BE2C (cell line): ENCODE data around the gene TXNRD2.

ENCODE experiments used
- DNase-seq: peaks from one replicate; pipeline ENCODE4 v3.0.0-alpha.2; 2020
- H3K27me3 ChIP-seq: fragments of 250-450 bp; sonication (Bioruptor Pico); 2 replicates; pipeline ENCODE4 v1.5.1; 2020; ENCODE audit warnings: mild to moderate bottlenecking
- H3K36me3 ChIP-seq: fragments of 250-450 bp; sonication (Bioruptor Pico); 2 replicates; pipeline ENCODE4 v1.5.1; 2020; ENCODE audit warnings: mild to moderate bottlenecking
- H3K4me1 ChIP-seq: fragments of 250-450 bp; sonication (Bioruptor Pico); 2 replicates; pipeline ENCODE4 v1.5.1; 2020
- H3K4me3 ChIP-seq: 2 replicates; pipeline ENCODE4 v1.5.1; 2011; ENCODE audit warnings: low read depth, low read length
- H3K9me3 ChIP-seq: fragments of 250-450 bp; sonication (Bioruptor Pico); 2 replicates; pipeline ENCODE4 v1.5.1; 2020
- TF ChIP-seq, protein P1 (sequence below): IDR thresholded peaks from 2 replicates; pipeline ENCODE4 v1.5.1; 2012; ENCODE audit warnings: mild to moderate bottlenecking, low read depth, low read length

TXNRD2 gene

GRCh38 chr22:19877626-19878339, 63.8 kb downstream of the TXNRD2 start:
- DNase-seq, result no peak
- H3K4me1 ChIP-seq, result peaks cover 9% of the 10 kb centered on the region; the same call in 1 of the 2 replicates

GRCh38 chr22:19876941-19877625, 64.5 kb downstream of the TXNRD2 start:
- Histone ChIP-seq H3K9me3 (no peaks in the 10 kb centered on the region), H3K27me3 (no peaks in the 10 kb centered on the region), H3K36me3 (no peaks in the 10 kb centered on the region), H3K4me3 (no peak overlapping the region), H3K4me1 (peaks cover 9% of the 10 kb centered on the region; the same call in 1 of the 2 replicates)
- no peak for DNase-seq
- TF ChIP-seq, protein P1, sequence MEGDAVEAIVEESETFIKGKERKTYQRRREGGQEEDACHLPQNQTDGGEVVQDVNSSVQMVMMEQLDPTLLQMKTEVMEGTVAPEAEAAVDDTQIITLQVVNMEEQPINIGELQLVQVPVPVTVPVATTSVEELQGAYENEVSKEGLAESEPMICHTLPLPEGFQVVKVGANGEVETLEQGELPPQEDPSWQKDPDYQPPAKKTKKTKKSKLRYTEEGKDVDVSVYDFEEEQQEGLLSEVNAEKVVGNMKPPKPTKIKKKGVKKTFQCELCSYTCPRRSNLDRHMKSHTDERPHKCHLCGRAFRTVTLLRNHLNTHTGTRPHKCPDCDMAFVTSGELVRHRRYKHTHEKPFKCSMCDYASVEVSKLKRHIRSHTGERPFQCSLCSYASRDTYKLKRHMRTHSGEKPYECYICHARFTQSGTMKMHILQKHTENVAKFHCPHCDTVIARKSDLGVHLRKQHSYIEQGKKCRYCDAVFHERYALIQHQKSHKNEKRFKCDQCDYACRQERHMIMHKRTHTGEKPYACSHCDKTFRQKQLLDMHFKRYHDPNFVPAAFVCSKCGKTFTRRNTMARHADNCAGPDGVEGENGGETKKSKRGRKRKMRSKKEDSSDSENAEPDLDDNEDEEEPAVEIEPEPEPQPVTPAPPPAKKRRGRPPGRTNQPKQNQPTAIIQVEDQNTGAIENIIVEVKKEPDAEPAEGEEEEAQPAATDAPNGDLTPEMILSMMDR, result no peak

More at GRCh38 chr22:19877626-19878339, 63.8 kb downstream of the TXNRD2 start:
- H3K4me3 ChIP-seq, result no peak overlapping the region
- no peaks in the 10 kb centered on the region for H3K9me3 ChIP-seq
- TF ChIP-seq, protein P1, result no peak
- no peaks in the 10 kb centered on the region for H3K36me3 ChIP-seq
- no peaks in the 10 kb centered on the region for H3K27me3 ChIP-seq

- peaks cover 4% of the 10 kb centered on the region; the same call in 1 of the 2 replicates for H3K4me1 ChIP-seq
- TF ChIP-seq, protein P1, result 0 out of 2 replicates have a peak, but pooled peaks have one; percentile 17
- H3K4me3 ChIP-seq, result no peak overlapping the region
- no peaks in the 10 kb centered on the region for H3K9me3 ChIP-seq
- no peaks in the 10 kb centered on the region for H3K36me3 ChIP-seq
- H3K27me3 ChIP-seq, result no peaks in the 10 kb centered on the region
- DNase-seq, result peak; percentile 42
Observed at GRCh38 chr22:19876314-19876940, 65.2 kb downstream of the TXNRD2 start.

GRCh38 chr22:19875531-19876313, 65.9 kb downstream of the TXNRD2 start:
- TF ChIP-seq, protein P1, result no peak
- H3K4me3 ChIP-seq, result no peak overlapping the region
- peaks cover 3% of the 10 kb centered on the region for H3K4me1 ChIP-seq
- H3K9me3 ChIP-seq, result no peaks in the 10 kb centered on the region
- H3K27me3 ChIP-seq, result no peaks in the 10 kb centered on the region
- DNase-seq, result no peak
- H3K36me3 ChIP-seq, result no peaks in the 10 kb centered on the region

GRCh38 chr22:19875061-19875530, 66.5 kb downstream of the TXNRD2 start:
- H3K4me1 ChIP-seq, result peaks cover 6% of the 10 kb centered on the region
- TF ChIP-seq, protein P1, result no peak
- H3K9me3 ChIP-seq, result no peaks in the 10 kb centered on the region
- H3K27me3 ChIP-seq, result no peaks in the 10 kb centered on the region
- no peak overlapping the region for H3K4me3 ChIP-seq
- no peak for DNase-seq
- H3K36me3 ChIP-seq, result no peaks in the 10 kb centered on the region
